GM21515 (cell line): Measurements from ENCODE around the gene FXR2.
"Not testable (repeated sequence)": the region's sequence is repeated elsewhere in the genome, so short reads cannot be mapped to it uniquely, and the experiment has no call there.

ENCODE experiments used
- ATAC-seq: cut with Tn5 transposase; IDR thresholded peaks from one replicate; pipeline ENCODE4 v1.9.1; 2021; ENCODE audit not compliant: unreplicated experiment

The FXR2 gene

GRCh38 chr17:7629939-7630571, 15.4 kb upstream of the FXR2 start, which contains the start of gene SHBG:
Gene SHBG, plus strand, starts transcription at chr17:7630135. Its CDS starts 38 bp downstream, at chr17:7630173.
- no peak for ATAC-seq

- ATAC-seq, result peak; percentile 83
Observed at GRCh38 chr17:7627250-7628121, 12.8 kb upstream of the FXR2 start, which contains the start of gene SAT2. Gene SAT2, minus strand, starts transcription at chr17:7627821. Its CDS starts 186 bp downstream, at chr17:7627635.

- no peak for ATAC-seq
Observed at GRCh38 chr17:7626956-7627249, 12.2 kb upstream of the FXR2 start.

- ATAC-seq, result no peak
Observed at GRCh38 chr17:7626307-7626706, 11.6 kb upstream of the FXR2 start.

GRCh38 chr17:7625749-7626148, 11.1 kb upstream of the FXR2 start:
- not testable (repeated sequence) for ATAC-seq

- no peak for ATAC-seq
Observed at GRCh38 chr17:7623661-7624060, 9.0 kb upstream of the FXR2 start.

GRCh38 chr17:7620835-7621234, 6.1 kb upstream of the FXR2 start:
- ATAC-seq, result no peak

- ATAC-seq, result no peak
Observed at GRCh38 chr17:7618608-7619007, 3.9 kb upstream of the FXR2 start.

GRCh38 chr17:7615265-7615747, 609 bp upstream of the FXR2 start:
- ATAC-seq, result no peak

GRCh38 chr17:7613769-7614424, 800 bp downstream of the FXR2 start:
- no peak for ATAC-seq

GRCh38 chr17:7612294-7612640, 2.4 kb downstream of the FXR2 start:
- ATAC-seq, result no peak

GRCh38 chr17:7611635-7612293, 2.9 kb downstream of the FXR2 start:
- no peak for ATAC-seq

- no peak for ATAC-seq
Observed at GRCh38 chr17:7610641-7611040, 4.1 kb downstream of the FXR2 start.

- no peak for ATAC-seq
Observed at GRCh38 chr17:7606280-7606679, 8.4 kb downstream of the FXR2 start.

GRCh38 chr17:7597561-7597960, 17.1 kb downstream of the FXR2 start:
- not testable (repeated sequence) for ATAC-seq

GRCh38 chr17:7593296-7593695, 21.4 kb downstream of the FXR2 start:
- ATAC-seq, result no peak

- ATAC-seq, result no peak
Observed at GRCh38 chr17:7592422-7593021, 22.2 kb downstream of the FXR2 start.

GRCh38 chr17:7591596-7591995, 23.1 kb downstream of the FXR2 start:
- ATAC-seq, result no peak

GRCh38 chr17:7590743-7591142, 24.0 kb downstream of the FXR2 start:
- no peak for ATAC-seq

GRCh38 chr17:7589891-7590691, 24.6 kb downstream of the FXR2 start, which contains the start of gene SOX15:
Gene SOX15, minus strand, starts transcription at chr17:7590094. Its CDS starts 418 bp downstream, at chr17:7589676.
- no peak for ATAC-seq
